ENCODE data around the gene NEDD4. TPM values are rescaled to one million over a fixed set of nuclear protein-coding genes. Genes with fewer than 3 reads are reported as not detected.
"Not testable (repeated sequence)": the region's sequence is repeated elsewhere in the genome, so short reads cannot be mapped to it uniquely, and the experiment has no call there.

The NEDD4 gene
- total and polyA plus RNA-seq, 10 of the 15 experiments (the other 5 are each of a cell fraction or from before 2014, with no cell fraction given) = 1.3 to 7.7 (median 4.4) TPM

DNA sequence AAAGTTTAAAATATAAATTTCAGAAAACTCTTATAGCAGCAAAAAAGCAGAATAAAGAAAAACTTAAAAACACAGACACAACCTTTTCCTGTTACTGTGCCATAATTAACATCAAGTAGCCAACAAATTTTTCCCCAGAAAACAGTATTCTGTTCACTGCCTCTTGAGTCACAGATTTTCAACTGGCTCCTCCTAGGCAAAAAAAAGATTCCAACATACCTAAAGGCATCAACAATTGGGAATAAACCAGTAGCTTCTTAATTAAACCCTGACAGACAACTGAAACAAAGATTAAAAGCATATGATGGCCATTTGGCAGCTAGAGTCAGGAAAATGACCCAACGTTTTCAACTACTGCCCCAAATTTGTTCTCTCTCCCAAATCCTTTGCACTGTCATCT is 10.9 kb upstream of the NEDD4 start:
- H3K4me1 ChIP-seq (ENCODE audit: control insufficient read depth, insufficient read depth, low read length); CTCF ChIA-PET; H3K9ac ChIP-seq (ENCODE audit: control insufficient read depth, insufficient read depth, low read length); POLR2A ChIA-PET; RAD21 ChIA-PET (ENCODE audit: unreplicated experiment); H3K9me3 ChIP-seq (replicated peaks; ENCODE audit: control insufficient read depth, insufficient read depth, low read length); H4K20me1 ChIP-seq (ENCODE audit: control insufficient read depth, insufficient read depth); H3K27me3 ChIP-seq (replicated peaks in 1 of 2; ENCODE audit: control insufficient read depth in 2 of 2, insufficient read depth in 2 of 2, low read length in 1 of 2); H3K36me3 ChIP-seq (ENCODE audit: control insufficient read depth in 2 of 2, insufficient read depth in 2 of 2, low read length in 1 of 2); SMC1A ChIA-PET (ENCODE audit: uncharacterized antibody, unreplicated experiment); FAIRE-seq; H2AFZ ChIP-seq (ENCODE audit: control insufficient read depth, low read depth, low read length); in situ Hi-C loops (cut with MboI); H3K27ac ChIP-seq (ENCODE audit: control insufficient read depth, insufficient read depth); BruUV-seq (replicated peaks); ATAC-seq; H3K4me3 ChIP-seq; DNase-seq (ENCODE audit: low read depth, low spot score); H3K4me2 ChIP-seq (ENCODE audit: control insufficient read depth, insufficient read depth); intact Hi-C loops (cut with micrococcal nuclease; ENCODE audit: unreplicated experiment); H3K79me2 ChIP-seq (ENCODE audit: control insufficient read depth, insufficient read depth, low read length): not testable (repeated sequence)
- WGBS (ENCODE audit: insufficient coverage, insufficient replicate concordance, low lambda C conversion rate, missing lambda C conversion rate) = 0% methylated on average over 1 of the region's 1 CpG

DNA sequence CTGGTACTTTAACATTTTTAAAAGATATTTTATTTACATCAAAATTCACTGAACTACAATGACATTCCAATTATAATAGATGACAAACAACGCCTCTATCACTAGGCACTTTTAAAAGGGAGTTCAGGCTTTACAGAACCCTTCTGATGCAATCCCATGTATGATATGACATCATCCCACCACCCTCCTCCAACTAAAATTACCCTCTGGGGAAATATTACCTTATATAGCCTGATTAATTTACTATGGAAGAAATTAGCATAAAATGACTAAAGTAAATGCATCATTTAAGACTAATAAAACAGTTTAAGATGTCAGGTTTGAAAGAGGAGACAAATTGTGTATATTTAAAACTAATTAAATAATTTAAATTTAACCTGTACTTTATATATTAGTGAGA is 10.4 kb upstream of the NEDD4 start:
- CTCF ChIA-PET; H4K20me1 ChIP-seq (ENCODE audit: control insufficient read depth, insufficient read depth); H3K9ac ChIP-seq (ENCODE audit: control insufficient read depth, insufficient read depth, low read length); H3K4me3 ChIP-seq; intact Hi-C loops (cut with micrococcal nuclease; ENCODE audit: unreplicated experiment); DNase-seq (ENCODE audit: low read depth, low spot score); in situ Hi-C loops (cut with MboI); POLR2A ChIA-PET; H3K36me3 ChIP-seq (ENCODE audit: control insufficient read depth in 2 of 2, insufficient read depth in 2 of 2, low read length in 1 of 2); ATAC-seq; RAD21 ChIA-PET (ENCODE audit: unreplicated experiment); FAIRE-seq; H2AFZ ChIP-seq (ENCODE audit: control insufficient read depth, low read depth, low read length); H3K4me1 ChIP-seq (ENCODE audit: control insufficient read depth, insufficient read depth, low read length); H3K27me3 ChIP-seq (replicated peaks in 1 of 2; ENCODE audit: control insufficient read depth in 2 of 2, insufficient read depth in 2 of 2, low read length in 1 of 2); BruUV-seq (replicated peaks); H3K27ac ChIP-seq (ENCODE audit: control insufficient read depth, insufficient read depth); H3K9me3 ChIP-seq (replicated peaks; ENCODE audit: control insufficient read depth, insufficient read depth, low read length); SMC1A ChIA-PET (ENCODE audit: uncharacterized antibody, unreplicated experiment); H3K4me2 ChIP-seq (ENCODE audit: control insufficient read depth, insufficient read depth); H3K79me2 ChIP-seq (ENCODE audit: control insufficient read depth, insufficient read depth, low read length): not testable (repeated sequence)
- 0% methylated on average over 1 of the region's 1 CpG for WGBS (ENCODE audit: insufficient coverage, insufficient replicate concordance, low lambda C conversion rate, missing lambda C conversion rate)

DNA sequence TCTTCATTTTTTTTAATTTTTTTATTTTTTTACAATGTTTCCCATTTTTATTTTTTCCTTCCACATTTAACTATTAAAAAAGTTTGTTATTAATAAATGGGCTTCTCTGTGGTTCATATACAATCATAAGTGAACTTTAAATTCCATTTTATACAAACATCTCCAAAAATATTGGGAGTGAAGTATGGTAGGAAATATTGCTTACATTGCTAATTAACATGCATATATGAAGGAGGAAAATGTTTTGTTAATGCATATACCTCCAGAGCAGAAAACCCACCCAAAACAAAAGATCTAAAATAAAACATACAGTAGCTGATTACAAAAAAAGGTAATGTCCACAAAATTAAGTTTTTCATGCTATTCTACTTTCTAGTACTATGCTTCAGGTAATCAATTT is 9.9 kb upstream of the NEDD4 start:
- SMC1A ChIA-PET (ENCODE audit: uncharacterized antibody, unreplicated experiment); ATAC-seq; H3K4me2 ChIP-seq (ENCODE audit: control insufficient read depth, insufficient read depth); H3K9ac ChIP-seq (ENCODE audit: control insufficient read depth, insufficient read depth, low read length); in situ Hi-C loops (cut with MboI); H3K4me1 ChIP-seq (ENCODE audit: control insufficient read depth, insufficient read depth, low read length); intact Hi-C loops (cut with micrococcal nuclease; ENCODE audit: unreplicated experiment); H3K79me2 ChIP-seq (ENCODE audit: control insufficient read depth, insufficient read depth, low read length); H3K9me3 ChIP-seq (replicated peaks; ENCODE audit: control insufficient read depth, insufficient read depth, low read length); H4K20me1 ChIP-seq (ENCODE audit: control insufficient read depth, insufficient read depth); H3K36me3 ChIP-seq (ENCODE audit: control insufficient read depth in 2 of 2, insufficient read depth in 2 of 2, low read length in 1 of 2); CTCF ChIA-PET; H3K27ac ChIP-seq (ENCODE audit: control insufficient read depth, insufficient read depth); FAIRE-seq; H3K4me3 ChIP-seq; DNase-seq (ENCODE audit: low read depth, low spot score); POLR2A ChIA-PET; H3K27me3 ChIP-seq (replicated peaks in 1 of 2; ENCODE audit: control insufficient read depth in 2 of 2, insufficient read depth in 2 of 2, low read length in 1 of 2); BruUV-seq (replicated peaks); H2AFZ ChIP-seq (ENCODE audit: control insufficient read depth, low read depth, low read length); RAD21 ChIA-PET (ENCODE audit: unreplicated experiment): not testable (repeated sequence)

Measured in GM12878 (cell line).